HepG2 (cell line): ENCODE measurements around the gene CAMSAP2. TPM values are rescaled to one million over a fixed set of nuclear protein-coding genes. Genes with fewer than 3 reads are reported as not detected.
A peak's percentile ranks its signal among the peaks of the same experiment; 100 is the strongest.

Experiments
- ATF4 ChIP-seq, 2 experiments: fragments of 450-650 bp in 1 of 2; sonication (generic) in 1 of 2; formaldehyde crosslinking; IDR thresholded peaks; 2 replicates each; pipeline versions ENCODE4 v1.5.0 to v1.8.0; 2020 to 2022; ENCODE audit warnings: mild to moderate bottlenecking in 1 of 2, missing genetic modification reagents in 1 of 2
- BRD4 ChIP-seq: sonication (generic); formaldehyde crosslinking; IDR thresholded peaks from 2 replicates; pipeline ENCODE4 v1.4.0; 2020; ENCODE audit warnings: missing genetic modification reagents
- CBX2 ChIP-seq, 2 experiments: fragments of 200-600 bp in 1 of 2; sonication (generic); formaldehyde crosslinking in 1 of 2; IDR thresholded peaks; 2 replicates each; pipeline versions ENCODE4 v1.7.0 to v1.8.1; 2018 to 2022; ENCODE audit warnings: low read depth in 2 of 2, low read length in 1 of 2, mild to moderate bottlenecking in 1 of 2, missing genetic modification reagents in 1 of 2
- FOSL2 ChIP-seq: sonication (generic); formaldehyde crosslinking; IDR thresholded peaks from 2 replicates; pipeline ENCODE4 v1.4.0; 2020; ENCODE audit warnings: missing genetic modification reagents
- FOXK1 ChIP-seq: sonication (generic); formaldehyde crosslinking; IDR thresholded peaks from 2 replicates; pipeline ENCODE4 v1.4.0; 2020; ENCODE audit warnings: low read depth, missing genetic modification reagents, borderline replicate concordance
- GTF3A ChIP-seq: sonication (generic); formaldehyde crosslinking; conservative IDR thresholded peaks from 2 replicates; pipeline ENCODE4 v1.4.0; 2020; ENCODE audit warnings: mild to moderate bottlenecking, missing genetic modification reagents
- HDAC1 ChIP-seq: sonication (generic); formaldehyde crosslinking; IDR thresholded peaks from 2 replicates; pipeline ENCODE4 v1.5.1; 2020; ENCODE audit warnings: mild to moderate bottlenecking, missing genetic modification reagents
- KDM6A ChIP-seq: IDR thresholded peaks from 2 replicates; pipeline ENCODE4 v1.6.1; 2016; ENCODE audit warnings: low read depth
- KLF6 ChIP-seq: IDR thresholded peaks from 2 replicates; pipeline ENCODE4 v1.8.0; 2016; ENCODE audit warnings: missing biosample characterization, missing genetic modification reagents
- MIXL1 ChIP-seq: IDR thresholded peaks from 2 replicates; pipeline ENCODE4 v1.6.1; 2016
- NBN ChIP-seq: fragments of 450-650 bp; conservative IDR thresholded peaks from 2 replicates; pipeline ENCODE4 v1.6.1; 2017
- NR2C2 ChIP-seq: sonication (generic); formaldehyde crosslinking; IDR thresholded peaks from 2 replicates; pipeline ENCODE4 v1.4.0; 2020; ENCODE audit warnings: missing genetic modification reagents, mild to moderate bottlenecking, moderate library complexity, borderline replicate concordance
- PBX2 ChIP-seq: IDR thresholded peaks from 2 replicates; pipeline ENCODE4 v1.6.1; 2016; ENCODE audit warnings: control low read depth
- RFX1 ChIP-seq: fragments of 450-650 bp; IDR thresholded peaks from 2 replicates; pipeline ENCODE4 v1.6.1; 2017
- RORA ChIP-seq: sonication (generic); formaldehyde crosslinking; IDR thresholded peaks from 2 replicates; pipeline ENCODE4 v1.5.0; 2020; ENCODE audit warnings: mild to moderate bottlenecking, missing genetic modification reagents, moderate library complexity
- SKI ChIP-seq: fragments of 450-650 bp; IDR thresholded peaks from one replicate; pipeline ENCODE4 v1.6.1; 2018; ENCODE audit warnings: mild to moderate bottlenecking; ENCODE audit not compliant: partially characterized antibody
- TBX2 ChIP-seq: sonication (generic); formaldehyde crosslinking; IDR thresholded peaks from 2 replicates; pipeline ENCODE4 v1.5.0; 2020; ENCODE audit warnings: missing genetic modification reagents, mild to moderate bottlenecking, borderline replicate concordance
- ZMYM4 ChIP-seq: sonication (generic); formaldehyde crosslinking; IDR thresholded peaks from 2 replicates; pipeline ENCODE4 v1.8.1; 2023; ENCODE audit warnings: mild to moderate bottlenecking, missing genetic modification reagents
- ZNF101 ChIP-seq: sonication (generic); formaldehyde crosslinking; IDR thresholded peaks from 2 replicates; pipeline ENCODE4 v1.4.0; 2020; ENCODE audit warnings: mild to moderate bottlenecking, low read depth, missing genetic modification reagents, borderline replicate concordance
- ZNF12 ChIP-seq: sonication (generic); formaldehyde crosslinking; IDR thresholded peaks from 2 replicates; pipeline ENCODE4 v1.5.0; 2020; ENCODE audit warnings: missing genetic modification reagents
- ZNF121 ChIP-seq: sonication (generic); formaldehyde crosslinking; IDR thresholded peaks from 2 replicates; pipeline ENCODE4 v1.5.0; 2020; ENCODE audit warnings: mild to moderate bottlenecking, missing genetic modification reagents
- ZNF367 ChIP-seq: sonication (generic); formaldehyde crosslinking; IDR thresholded peaks from 2 replicates; pipeline ENCODE4 v1.4.0; 2020; ENCODE audit warnings: missing genetic modification reagents, borderline replicate concordance
- ZNF704 ChIP-seq: sonication (generic); formaldehyde crosslinking; IDR thresholded peaks from 2 replicates; pipeline ENCODE4 v1.8.1; 2023; ENCODE audit warnings: mild to moderate bottlenecking, inconsistent platforms, moderate library complexity, missing genetic modification reagents, borderline replicate concordance
- ZNF768 ChIP-seq: sonication (generic); formaldehyde crosslinking; IDR thresholded peaks from 2 replicates; pipeline ENCODE4 v1.4.0; 2020; ENCODE audit warnings: missing genetic modification reagents
- polyA plus RNA-seq, 8 experiments: library from polyadenylated mRNA; depleted of rRNA in 3 of 8; stranded (reverse) in 7 of 8; unstranded in 1 of 8; fragments of >200 nt; fragmentation: Illumina TruSeq in 4 of 8; extraction: Trizol in 4 of 8; gene quantifications; 2 replicates each; pipeline versions ENCODE4 v1.2.1 to v1.2.3, GENCODE V29; 2011 to 2016; ENCODE audit warnings: low read depth in 4 of 8, missing spikeins in 1 of 8, mixed read lengths in 1 of 8; ENCODE audit not compliant: insufficient read depth in 1 of 8
- total RNA-seq, 5 experiments: library from RNA; depleted of rRNA; stranded (reverse); fragments of >200 nt; fragmentation: Illumina TruSeq; extraction: Trizol; gene quantifications; 2 replicates each; pipeline ENCODE4 v1.2.3, GENCODE V29; 2016; ENCODE audit warnings: low read depth in 1 of 5
- TF ChIP-seq, protein P1 (sequence below): IDR thresholded peaks from 2 replicates; pipeline ENCODE4 v1.6.1; 2012; ENCODE audit warnings: inconsistent platforms
- TF ChIP-seq, protein P2 (sequence below): sonication (generic); formaldehyde crosslinking; conservative IDR thresholded peaks from 2 replicates; pipeline ENCODE4 v1.8.1; 2023; ENCODE audit warnings: missing genetic modification reagents

Gene CAMSAP2
- total and polyA plus RNA-seq, 2 of the 13 experiments (the other 11 are each of a cell fraction or from before 2014, with no cell fraction given) = 3.4 to 8.2 TPM

DNA sequence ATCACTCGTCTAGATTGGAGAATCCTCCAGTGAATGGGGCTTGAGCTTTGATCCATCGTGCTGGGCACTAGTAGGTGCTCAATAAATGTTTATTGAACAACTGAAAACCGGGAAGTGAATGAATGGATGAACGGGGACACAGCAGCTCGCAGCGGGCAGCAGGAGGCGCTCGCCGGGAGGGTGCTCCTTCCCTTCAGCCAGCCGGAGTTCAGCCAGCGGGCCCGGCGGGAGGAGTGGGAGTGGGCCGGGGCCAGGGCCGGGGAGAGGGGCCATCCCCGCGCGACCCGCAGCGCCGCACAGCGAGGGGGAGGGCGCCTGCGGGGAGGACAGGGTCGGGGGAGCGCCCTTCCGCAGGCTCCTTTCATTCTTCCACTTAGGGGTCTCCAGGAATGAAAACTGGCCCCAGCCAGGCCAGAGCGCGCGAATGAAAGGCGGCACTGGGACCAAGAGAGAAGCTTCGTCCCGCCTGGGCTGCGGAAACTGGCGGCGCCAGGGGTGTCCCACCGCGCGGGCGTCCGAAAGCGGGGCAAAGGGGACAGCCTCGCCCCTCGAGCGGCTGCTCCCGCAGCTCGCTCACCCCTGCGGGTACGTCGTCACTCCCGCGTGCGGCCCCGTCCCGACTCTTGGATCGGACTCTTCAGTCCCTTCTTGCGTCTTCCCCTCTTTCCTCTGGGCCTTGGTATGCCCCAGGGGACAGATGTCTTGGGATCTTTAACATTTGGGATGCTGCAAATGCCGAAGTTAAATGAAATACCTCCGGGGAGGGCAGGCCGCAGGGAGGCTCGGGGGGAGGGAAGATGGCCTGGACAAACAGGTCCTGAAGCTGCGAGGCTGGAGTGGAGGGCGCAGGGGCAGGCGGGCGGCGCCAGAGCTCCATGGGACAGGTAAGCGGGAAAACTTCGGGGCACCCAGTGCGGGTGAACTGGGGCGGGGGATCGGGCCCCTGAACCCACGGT, 152.4 kb downstream of the CAMSAP2 start (continued):
- TF ChIP-seq NR2C2 (CRISPR knock-in tag) (peak; percentile 60), PBX2 (no peak), GTF3A (CRISPR knock-in tag) (no peak), MIXL1 (no peak), SKI (peak; percentile 74), HDAC1 (no peak; the same call in 1 of the 2 replicates), ZNF101 (CRISPR knock-in tag) (no peak), ZNF367 (CRISPR knock-in tag) (no peak), RORA (CRISPR knock-in tag) (no peak), KLF6 (0 out of 2 replicates have a peak, but pooled peaks have one; percentile 26), BRD4 (CRISPR knock-in tag) (no peak), ZNF768 (CRISPR knock-in tag) (peak; percentile 53; the same call in 1 of the 2 replicates), KDM6A (no peak), ZNF121 (CRISPR knock-in tag) (no peak), RFX1 (no peak), ZNF704 (peak; percentile 59; the same call in 1 of the 2 replicates), ZMYM4 (CRISPR knock-in tag) (no peak; the same call in 1 of the 2 replicates), NBN (no peak), ATF4 (CRISPR knock-in tag; IDR thresholded peaks at IDR 0.05) (peak in 1 of 2 experiments; percentile 32; a peak in 1 of 4 replicates), FOSL2 (CRISPR knock-in tag) (no peak), TBX2 (CRISPR knock-in tag) (no peak; the same call in 1 of the 2 replicates), FOXK1 (CRISPR knock-in tag) (no peak; the same call in 1 of the 2 replicates), ZNF12 (no peak), CBX2 (IDR thresholded peaks at IDR 0.05; ENCODE audit: low read depth, low read length) (no peak), CBX2 (CRISPR knock-in tag; IDR thresholded peaks at IDR 0.05; ENCODE audit: low read depth) (no peak)
- TF ChIP-seq, protein P1, sequence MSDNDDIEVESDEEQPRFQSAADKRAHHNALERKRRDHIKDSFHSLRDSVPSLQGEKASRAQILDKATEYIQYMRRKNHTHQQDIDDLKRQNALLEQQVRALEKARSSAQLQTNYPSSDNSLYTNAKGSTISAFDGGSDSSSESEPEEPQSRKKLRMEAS = no peak
- TF ChIP-seq, protein P2, sequence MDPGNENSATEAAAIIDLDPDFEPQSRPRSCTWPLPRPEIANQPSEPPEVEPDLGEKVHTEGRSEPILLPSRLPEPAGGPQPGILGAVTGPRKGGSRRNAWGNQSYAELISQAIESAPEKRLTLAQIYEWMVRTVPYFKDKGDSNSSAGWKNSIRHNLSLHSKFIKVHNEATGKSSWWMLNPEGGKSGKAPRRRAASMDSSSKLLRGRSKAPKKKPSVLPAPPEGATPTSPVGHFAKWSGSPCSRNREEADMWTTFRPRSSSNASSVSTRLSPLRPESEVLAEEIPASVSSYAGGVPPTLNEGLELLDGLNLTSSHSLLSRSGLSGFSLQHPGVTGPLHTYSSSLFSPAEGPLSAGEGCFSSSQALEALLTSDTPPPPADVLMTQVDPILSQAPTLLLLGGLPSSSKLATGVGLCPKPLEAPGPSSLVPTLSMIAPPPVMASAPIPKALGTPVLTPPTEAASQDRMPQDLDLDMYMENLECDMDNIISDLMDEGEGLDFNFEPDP (CRISPR knock-in tag) = no peak
